ENCODE measurements around the gene NHLRC2.
"Not testable (repeated sequence)": the region's sequence is repeated elsewhere in the genome, so short reads cannot be mapped to it uniquely, and the experiment has no call there.

Gene NHLRC2, protein sequence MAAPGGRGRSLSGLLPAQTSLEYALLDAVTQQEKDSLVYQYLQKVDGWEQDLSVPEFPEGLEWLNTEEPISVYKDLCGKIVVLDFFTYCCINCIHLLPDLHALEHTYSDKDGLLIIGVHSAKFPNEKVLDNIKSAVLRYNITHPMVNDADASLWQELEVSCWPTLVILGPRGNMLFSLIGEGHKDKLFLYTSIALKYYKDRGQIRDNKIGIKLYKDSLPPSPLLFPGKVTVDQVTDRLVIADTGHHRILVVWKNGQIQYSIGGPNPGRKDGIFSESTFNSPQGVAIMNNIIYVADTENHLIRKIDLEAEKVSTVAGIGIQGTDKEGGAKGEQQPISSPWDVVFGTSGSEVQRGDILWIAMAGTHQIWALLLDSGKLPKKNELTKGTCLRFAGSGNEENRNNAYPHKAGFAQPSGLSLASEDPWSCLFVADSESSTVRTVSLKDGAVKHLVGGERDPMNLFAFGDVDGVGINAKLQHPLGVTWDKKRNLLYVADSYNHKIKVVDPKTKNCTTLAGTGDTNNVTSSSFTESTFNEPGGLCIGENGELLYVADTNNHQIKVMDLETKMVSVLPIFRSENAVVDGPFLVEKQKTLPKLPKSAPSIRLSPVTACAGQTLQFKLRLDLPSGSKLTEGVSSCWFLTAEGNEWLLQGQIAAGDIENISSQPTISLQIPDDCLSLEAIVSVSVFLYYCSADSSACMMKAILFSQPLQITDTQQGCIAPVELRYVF

GRCh38 chr10:113854013-113854760 is at the start of gene NHLRC2, which contains the start of gene DCLRE1A:
TSS of gene NHLRC2 (plus strand) at chr10:113854661. CDS start at chr10:113854873, 212 bp downstream.
TSS of gene DCLRE1A (minus strand) at chr10:113854082. CDS start at chr10:113853182, 900 bp downstream.
- peak; percentile 51 for DNase-seq

GRCh38 chr10:113806503-113806902 is 48.0 kb upstream of the NHLRC2 start:
- DNase-seq: no peak

GRCh38 chr10:113808168-113808567 is 46.3 kb upstream of the NHLRC2 start:
- no peak for DNase-seq

GRCh38 chr10:113814700-113815099 is 39.8 kb upstream of the NHLRC2 start:
- DNase-seq: not testable (repeated sequence)

DNA sequence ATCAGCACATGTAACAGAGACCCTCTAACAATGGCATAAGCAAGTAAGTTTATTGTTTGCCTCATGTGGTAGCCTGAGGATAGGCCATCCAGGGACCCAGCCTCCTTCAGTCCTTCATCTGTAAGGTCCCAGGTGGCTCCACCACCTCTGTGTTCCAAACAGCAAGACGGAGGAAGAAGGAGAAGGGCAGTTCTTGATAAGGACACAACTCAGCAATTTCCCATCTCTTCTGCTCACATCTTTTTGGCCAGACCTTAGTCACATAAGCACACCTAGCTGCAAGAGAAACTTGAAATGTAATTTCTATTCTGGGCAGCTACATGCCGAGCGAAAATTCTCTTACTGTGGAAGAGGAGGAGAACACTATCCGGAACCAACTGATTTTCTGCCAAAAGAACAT is 34.5 kb upstream of the NHLRC2 start:
- no peak for DNase-seq

DNA sequence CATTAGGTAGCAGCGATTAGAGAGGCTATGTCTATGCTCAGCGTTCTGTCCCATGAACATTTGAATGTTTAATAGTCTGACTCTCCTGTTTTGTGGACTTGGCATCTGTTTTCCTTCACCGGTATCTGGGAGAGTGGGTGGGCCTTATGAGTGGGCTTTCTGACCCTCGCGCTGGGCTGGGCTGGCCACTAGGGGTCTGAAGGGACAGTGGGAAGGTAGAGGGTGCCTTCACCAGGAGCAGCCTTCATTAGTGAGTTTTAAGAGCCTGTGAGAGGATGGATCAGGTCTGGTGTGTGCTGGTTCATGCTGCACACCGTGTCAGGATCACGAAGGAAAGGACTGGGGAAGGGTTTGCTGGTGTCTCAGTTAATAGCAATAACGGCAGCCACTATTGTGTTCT is 34.0 kb upstream of the NHLRC2 start:
- no peak for DNase-seq

DNA sequence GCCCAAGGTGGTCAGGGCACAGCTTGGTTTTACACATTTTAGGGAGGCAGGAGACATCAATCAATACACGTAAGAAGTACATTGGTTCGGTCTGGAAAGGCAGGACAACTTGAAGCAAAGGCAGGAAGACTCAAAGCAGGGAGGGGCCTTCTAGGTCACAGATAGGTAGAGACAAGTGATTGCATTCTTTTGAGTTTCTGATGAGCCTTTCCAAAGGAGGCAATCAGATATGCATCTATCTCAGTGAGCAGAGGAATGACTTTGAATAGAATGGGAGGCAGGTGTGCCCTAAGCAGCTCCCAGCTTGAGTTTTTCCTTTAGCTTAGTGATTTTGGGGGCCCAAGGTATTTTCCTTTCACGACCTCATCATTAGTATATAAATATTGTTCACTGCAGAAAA is 33.2 kb upstream of the NHLRC2 start:
- not testable (repeated sequence) for DNase-seq

DNA sequence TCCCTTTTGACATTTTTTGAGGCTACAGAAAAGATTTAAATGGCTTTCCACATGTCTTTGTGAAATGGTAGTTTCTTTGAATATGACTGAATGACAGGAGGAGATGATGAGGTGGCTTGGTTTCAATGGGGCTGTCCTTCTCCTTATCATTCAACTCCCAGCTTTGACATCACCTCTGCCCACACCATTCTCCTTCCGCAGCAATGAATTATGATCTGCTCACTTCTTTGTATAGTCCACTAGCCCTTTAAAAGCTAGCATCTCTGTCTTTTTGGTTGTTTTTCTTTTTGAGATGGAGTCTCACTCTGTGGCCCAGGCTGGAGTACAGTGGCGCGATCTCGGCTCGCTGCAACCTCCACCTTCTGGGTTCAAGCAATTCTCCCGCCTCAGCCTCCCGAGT is 32.3 kb upstream of the NHLRC2 start:
- DNase-seq: no peak

DNA sequence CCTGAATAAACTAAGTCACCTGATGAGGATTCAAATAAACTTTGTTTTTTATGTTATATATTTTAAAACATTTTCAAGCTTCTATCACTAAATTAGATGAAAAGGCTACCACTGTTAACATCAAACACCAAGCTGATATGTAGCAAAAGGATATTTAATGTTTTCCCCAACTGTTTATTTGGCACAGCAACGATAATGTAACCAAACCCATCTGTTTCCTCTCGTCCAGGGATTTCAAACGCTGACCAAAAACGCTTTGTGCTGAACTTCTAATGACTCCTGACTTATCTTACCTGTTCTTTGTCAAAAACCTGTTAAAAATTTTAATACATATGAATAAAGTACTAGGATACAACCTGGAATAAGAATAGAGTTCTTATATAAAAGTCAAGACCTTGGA is 31.1 kb upstream of the NHLRC2 start:
- no peak for DNase-seq

DNA sequence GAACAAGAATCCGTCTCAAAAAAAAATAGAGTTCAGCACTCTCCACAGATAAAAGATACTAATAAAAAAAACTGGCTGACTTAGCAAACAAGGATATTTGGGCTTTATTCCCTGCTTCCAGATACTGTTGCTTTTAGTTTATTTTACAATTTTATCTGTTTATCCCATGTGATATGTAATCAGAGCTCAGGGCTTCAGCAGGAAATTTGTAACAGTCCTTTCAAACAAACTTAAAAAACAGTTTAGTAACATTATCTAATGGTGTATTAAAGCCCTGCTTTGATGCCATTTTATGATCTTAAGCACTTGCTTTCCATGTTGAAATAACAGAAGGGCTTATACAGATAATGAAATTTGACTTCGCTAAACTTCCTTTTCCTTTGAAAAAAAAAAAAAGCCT is 28.7 kb upstream of the NHLRC2 start:
- DNase-seq: no peak

- not testable (repeated sequence) for DNase-seq
These were observed 25.9 kb upstream of the NHLRC2 start for GRCh38 chr10:113828567-113828966.

DNA sequence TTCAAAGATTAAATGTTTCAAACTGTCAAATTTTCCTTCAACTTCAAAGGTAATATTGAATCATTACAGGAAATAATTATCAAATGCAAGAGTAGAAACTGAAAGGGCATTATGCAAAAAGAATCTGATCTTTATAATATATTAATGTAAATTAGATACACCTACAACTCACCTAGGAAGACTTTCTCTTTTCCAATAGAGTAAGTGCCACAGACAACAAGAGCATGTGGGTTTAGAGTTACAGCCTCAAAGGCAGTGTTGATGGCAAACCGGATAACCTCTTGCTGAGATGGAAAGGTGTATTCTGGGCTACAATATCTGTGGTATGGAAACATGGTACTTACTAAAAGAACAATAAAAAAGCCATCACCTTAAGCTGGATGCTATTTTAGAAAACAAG is 12.3 kb upstream of the NHLRC2 start:
- DNase-seq: no peak

DNA sequence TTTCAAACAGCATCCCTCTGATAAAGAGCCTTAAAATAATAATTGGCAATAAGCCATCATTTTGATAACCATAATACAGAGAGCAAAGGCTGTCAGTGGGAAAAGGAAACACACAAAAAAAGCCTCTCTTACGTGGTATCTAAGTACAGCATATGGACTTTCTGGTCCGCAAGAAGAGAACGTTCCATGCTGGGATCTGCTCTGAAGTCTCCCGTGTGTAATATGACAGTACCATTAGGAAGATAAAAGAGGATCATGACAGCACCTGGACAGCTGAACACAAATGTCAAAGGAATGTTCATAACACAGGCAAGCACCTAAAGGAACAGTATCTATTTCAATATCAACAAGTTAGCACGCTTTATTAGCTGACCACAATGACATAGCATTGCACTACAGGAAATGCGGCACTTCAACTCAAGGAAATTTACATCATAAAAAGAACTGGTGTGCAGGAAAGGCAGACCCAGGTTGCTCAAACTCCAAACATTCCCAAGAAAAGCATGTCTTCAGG is 10.4 kb upstream of the NHLRC2 start:
- DNase-seq: no peak

GRCh38 chr10:113846036-113846435 is 8.4 kb upstream of the NHLRC2 start:
- DNase-seq: no peak

GRCh38 chr10:113849140-113849803 is 5.2 kb upstream of the NHLRC2 start:
- no peak for DNase-seq

- DNase-seq: no peak
These were observed 4.5 kb upstream of the NHLRC2 start for GRCh38 chr10:113849946-113850345.

DNA sequence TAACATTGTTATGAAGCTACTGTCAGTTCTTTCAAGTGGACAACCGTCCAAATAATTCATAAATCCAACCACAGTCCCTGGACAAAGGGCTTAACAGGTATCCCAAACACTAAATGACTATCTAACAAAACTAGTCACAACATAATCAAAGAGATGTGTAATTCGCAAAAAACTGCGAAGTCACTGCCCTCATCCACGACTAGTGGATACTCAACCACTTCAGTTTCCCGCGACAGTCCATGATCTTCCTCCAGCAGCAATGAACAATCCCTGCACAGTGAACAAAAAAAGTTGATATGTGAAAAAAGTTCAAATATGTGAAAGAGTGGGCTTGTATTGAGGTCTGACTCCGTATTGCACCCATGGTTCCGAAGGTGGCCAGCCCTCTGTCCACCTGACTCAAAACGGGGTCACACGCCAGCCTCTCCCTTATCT is 866 bp upstream of the NHLRC2 start:
- no peak for DNase-seq

- DNase-seq: peak; percentile 1
These were observed 514 bp downstream of the NHLRC2 start for GRCh38 chr10:113854761-113855588.

- DNase-seq: no peak
These were observed 2.1 kb downstream of the NHLRC2 start for GRCh38 chr10:113856563-113856962.

GRCh38 chr10:113857210-113857609 is 2.7 kb downstream of the NHLRC2 start:
- no peak for DNase-seq

DNA sequence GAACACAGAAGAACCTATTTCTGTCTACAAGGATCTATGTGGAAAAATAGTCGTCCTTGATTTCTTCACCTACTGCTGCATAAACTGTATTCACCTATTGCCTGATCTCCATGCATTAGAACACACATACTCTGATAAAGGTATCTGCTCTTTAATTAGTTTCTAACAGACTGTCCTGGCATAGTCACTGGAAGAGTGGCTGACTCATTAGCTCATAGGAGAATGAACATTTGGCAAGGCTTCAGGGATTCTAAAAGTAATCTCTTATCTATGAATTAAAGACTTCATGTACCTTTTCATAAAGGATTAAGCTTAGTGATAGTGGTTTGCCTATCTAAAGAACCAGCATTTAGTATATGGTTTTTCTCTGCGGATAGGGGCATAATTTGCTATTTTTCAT is 4.1 kb downstream of the NHLRC2 start:
- no peak for DNase-seq

- no peak for DNase-seq
These were observed 4.8 kb downstream of the NHLRC2 start for GRCh38 chr10:113859261-113859660.

Measured in DMS79 (cell line).